GM21367 (cell line): ENCODE results near the gene ARR3.
"Not testable (repeated sequence)": the region's sequence is repeated elsewhere in the genome, so short reads cannot be mapped to it uniquely, and the experiment has no call there.

Source experiments
- ATAC-seq: cut with Tn5 transposase; IDR thresholded peaks from one replicate; pipeline ENCODE4 v1.9.1; 2021; ENCODE audit not compliant: unreplicated experiment

Gene ARR3

GRCh38 chrX:70268034-70268433 is at the start of gene ARR3:
Gene ARR3 (plus strand): TSS chrX:70268334. CDS start chrX:70269386, 1,052 bp downstream.
- no peak for ATAC-seq

GRCh38 chrX:70219938-70220764 is 48.0 kb upstream of the ARR3 start:
- ATAC-seq: no peak

GRCh38 chrX:70226048-70226447 is 42.1 kb upstream of the ARR3 start:
- no peak for ATAC-seq

- ATAC-seq: no peak
Observed at GRCh38 chrX:70226687-70227086, 41.4 kb upstream of the ARR3 start.

GRCh38 chrX:70231666-70232065 is 36.5 kb upstream of the ARR3 start:
- ATAC-seq: no peak

GRCh38 chrX:70234355-70234754 is 33.8 kb upstream of the ARR3 start, which contains the start of gene AWAT1:
Gene AWAT1 (plus strand): TSS chrX:70234655. CDS start chrX:70234696, 41 bp downstream.
- no peak for ATAC-seq

GRCh38 chrX:70240751-70241150 is 27.4 kb upstream of the ARR3 start:
- ATAC-seq: no peak

GRCh38 chrX:70241501-70241900 is 26.6 kb upstream of the ARR3 start:
- no peak for ATAC-seq

GRCh38 chrX:70243601-70244000 is 24.5 kb upstream of the ARR3 start:
- not testable (repeated sequence) for ATAC-seq

GRCh38 chrX:70244881-70245280 is 23.3 kb upstream of the ARR3 start:
- no peak for ATAC-seq

GRCh38 chrX:70247252-70247651 is 20.9 kb upstream of the ARR3 start:
- no peak for ATAC-seq

- no peak for ATAC-seq
Observed at GRCh38 chrX:70252491-70252890, 15.6 kb upstream of the ARR3 start.

GRCh38 chrX:70253377-70254062 is 14.6 kb upstream of the ARR3 start:
- no peak for ATAC-seq

- no peak for ATAC-seq
Observed at GRCh38 chrX:70254063-70254400, 14.1 kb upstream of the ARR3 start.

GRCh38 chrX:70254909-70255308 is 13.2 kb upstream of the ARR3 start:
- ATAC-seq: no peak

GRCh38 chrX:70255452-70255851 is 12.7 kb upstream of the ARR3 start:
- ATAC-seq: no peak

GRCh38 chrX:70257423-70258288 is 10.5 kb upstream of the ARR3 start:
- ATAC-seq: no peak

- ATAC-seq: no peak
Observed at GRCh38 chrX:70260104-70260503, 8.0 kb upstream of the ARR3 start, which contains the start of gene P2RY4. Gene P2RY4 (minus strand): TSS chrX:70260204. CDS start chrX:70259624, 580 bp downstream.

- no peak for ATAC-seq
Observed at GRCh38 chrX:70262952-70263567, 5.1 kb upstream of the ARR3 start.

- ATAC-seq: no peak
Observed at GRCh38 chrX:70264784-70265183, 3.4 kb upstream of the ARR3 start.

GRCh38 chrX:70274029-70274428 is 5.9 kb downstream of the ARR3 start:
- ATAC-seq: not testable (repeated sequence)
